ENCODE measurements around the gene MRPL58. TPM values are rescaled to one million over a fixed set of nuclear protein-coding genes. Genes with fewer than 3 reads are reported as not detected.
A peak's percentile ranks its signal among the peaks of the same experiment; 100 is the strongest.
"Not testable (repeated sequence)": the region's sequence is repeated elsewhere in the genome, so short reads cannot be mapped to it uniquely, and the experiment has no call there.

MRPL58 gene
- polyA plus RNA-seq, 3 donors: 18.9 to 52.6 (median 44.4) TPM

DNA sequence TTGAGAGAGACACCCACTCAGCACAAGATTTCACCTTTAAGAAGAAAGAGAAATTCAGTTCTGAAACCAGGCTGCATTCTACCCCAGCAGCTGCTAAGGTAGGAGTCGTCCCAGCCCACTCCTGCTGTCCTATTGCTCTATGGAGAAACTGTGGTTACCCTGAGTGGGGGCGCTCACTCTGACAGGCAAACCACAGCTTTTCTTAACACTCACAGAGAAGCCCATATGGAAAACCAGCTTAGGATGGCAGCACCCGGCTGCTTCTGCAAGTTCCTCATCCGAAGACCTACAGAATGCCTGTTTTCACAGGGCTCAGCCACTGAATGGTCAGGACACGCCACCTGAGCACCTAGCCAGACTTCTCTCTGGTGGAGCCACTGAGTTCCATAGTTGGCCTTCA is 26.8 kb downstream of the MRPL58 start:
- Histone ChIP-seq H3K9ac (ENCODE audit: insufficient read depth, low read length, poor library complexity, severe bottlenecking) (no peak overlapping the region), H3K4me1 (ENCODE audit: control insufficient read depth in 1 of 2, insufficient read depth in 2 of 2, low read length in 2 of 2) (peaks cover 19 to 31% of the 10 kb centered on the region in 2 donors), H2AFZ (ENCODE audit: insufficient read depth, low read depth, low read length, poor library complexity, severe bottlenecking) (no peak overlapping the region), H4K20me1 (ENCODE audit: insufficient read depth, low read length) (peaks cover 8% of the 10 kb centered on the region), H3K36me3 (replicated peaks in 1 of 2; ENCODE audit: control insufficient read depth in 1 of 2, insufficient read depth in 2 of 2, low read length in 2 of 2) (peaks cover 37 to 44% of the 10 kb centered on the region in 2 donors), H3K27ac (ENCODE audit: low read depth in 1 of 2, low read length in 2 of 2) (no peak overlapping the region), H3K4me2 (replicated peaks; ENCODE audit: extremely low read depth, low read length, poor library complexity, severe bottlenecking) (no peak overlapping the region), H3K4me3 (replicated peaks in 1 of 3; ENCODE audit: low read depth in 2 of 3, low read length in 3 of 3) (no peak overlapping the region), H3K79me2 (ENCODE audit: insufficient read depth, low read length) (peaks cover 6% of the 10 kb centered on the region), H3K27me3 (ENCODE audit: control insufficient read depth in 2 of 2, insufficient read depth in 2 of 2, low read length in 2 of 2) (peaks cover 0 to 1% of the 10 kb centered on the region in 2 donors), H3K9me3 (replicated peaks in 1 of 2; ENCODE audit: control insufficient read depth in 1 of 2, insufficient read depth in 1 of 2, low read length in 2 of 2) (no peaks in the 10 kb centered on the region)
- no peak for DNase-seq
- Mint-ChIP-seq H3K4me3 (no peak overlapping the region), H3K4me1 (peaks cover 28% of the 10 kb centered on the region), H3K27ac (no peak overlapping the region), H3K27me3 (ENCODE audit: low read depth in 3 of 3) (peaks cover 9 to 13% (median 10%) of the 10 kb centered on the region in 3 donors), H3K36me3 (peaks cover 42 to 47% of the 10 kb centered on the region in 2 donors), H3K9me3 (peaks cover 0 to 4% (median 0%) of the 10 kb centered on the region in 7 donors)
- TF ChIP-seq, protein P1, sequence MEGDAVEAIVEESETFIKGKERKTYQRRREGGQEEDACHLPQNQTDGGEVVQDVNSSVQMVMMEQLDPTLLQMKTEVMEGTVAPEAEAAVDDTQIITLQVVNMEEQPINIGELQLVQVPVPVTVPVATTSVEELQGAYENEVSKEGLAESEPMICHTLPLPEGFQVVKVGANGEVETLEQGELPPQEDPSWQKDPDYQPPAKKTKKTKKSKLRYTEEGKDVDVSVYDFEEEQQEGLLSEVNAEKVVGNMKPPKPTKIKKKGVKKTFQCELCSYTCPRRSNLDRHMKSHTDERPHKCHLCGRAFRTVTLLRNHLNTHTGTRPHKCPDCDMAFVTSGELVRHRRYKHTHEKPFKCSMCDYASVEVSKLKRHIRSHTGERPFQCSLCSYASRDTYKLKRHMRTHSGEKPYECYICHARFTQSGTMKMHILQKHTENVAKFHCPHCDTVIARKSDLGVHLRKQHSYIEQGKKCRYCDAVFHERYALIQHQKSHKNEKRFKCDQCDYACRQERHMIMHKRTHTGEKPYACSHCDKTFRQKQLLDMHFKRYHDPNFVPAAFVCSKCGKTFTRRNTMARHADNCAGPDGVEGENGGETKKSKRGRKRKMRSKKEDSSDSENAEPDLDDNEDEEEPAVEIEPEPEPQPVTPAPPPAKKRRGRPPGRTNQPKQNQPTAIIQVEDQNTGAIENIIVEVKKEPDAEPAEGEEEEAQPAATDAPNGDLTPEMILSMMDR (IDR thresholded peaks at IDR 0.05): no peak
- 0% methylated on average over 1 of the region's 5 CpGs for WGBS (ENCODE audit: insufficient coverage)
- intact Hi-C loops (cut with micrococcal nuclease): loop anchor here in 1 of 2 donors (10.0 kb wide), 2 partner anchors 54 to 226 kb away; partner anchors contain the start of genes CDR2L, GGA3 and MRPS7

DNA sequence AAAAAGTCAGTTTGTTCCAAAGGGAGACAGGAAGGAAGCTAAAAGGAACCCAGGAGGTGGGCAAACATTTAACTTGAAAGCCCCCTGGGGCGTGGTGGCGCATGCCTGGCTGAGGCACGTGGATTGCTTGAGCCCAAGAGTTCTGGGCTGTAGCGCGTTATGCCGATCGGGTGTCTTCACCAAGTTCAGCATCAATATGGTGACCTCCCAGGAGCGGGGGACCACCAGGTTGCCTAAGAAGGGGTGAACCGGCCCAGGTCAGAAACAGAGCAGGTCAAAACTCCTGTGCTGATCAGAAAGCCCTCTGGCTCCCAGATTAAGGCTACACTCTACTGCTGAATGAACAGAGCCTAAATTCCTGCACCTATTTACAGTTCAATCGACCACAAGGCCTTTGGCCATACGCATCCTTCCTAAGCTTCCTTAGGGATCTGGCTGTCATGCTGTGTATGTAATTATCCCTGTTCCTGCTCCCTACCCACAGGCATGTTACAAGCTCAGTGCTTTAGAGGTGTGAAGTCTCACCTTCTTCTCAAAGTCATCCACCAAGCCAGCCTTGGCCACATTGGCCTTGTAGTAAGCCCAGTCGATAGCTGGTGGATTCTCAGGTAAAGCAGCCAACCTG is 29.3 kb downstream of the MRPL58 start:
- Histone ChIP-seq H3K4me3 (replicated peaks in 1 of 3; ENCODE audit: low read depth in 2 of 3, low read length in 3 of 3) (no peak overlapping the region), H3K4me2 (replicated peaks; ENCODE audit: extremely low read depth, low read length, poor library complexity, severe bottlenecking) (no peak overlapping the region), H2AFZ (ENCODE audit: insufficient read depth, low read depth, low read length, poor library complexity, severe bottlenecking) (no peak overlapping the region), H3K27ac (ENCODE audit: low read depth in 1 of 2, low read length in 2 of 2) (no peak overlapping the region), H3K9me3 (replicated peaks in 1 of 2; ENCODE audit: control insufficient read depth in 1 of 2, insufficient read depth in 1 of 2, low read length in 2 of 2) (no peaks in the 10 kb centered on the region), H3K79me2 (ENCODE audit: insufficient read depth, low read length) (peaks cover 26% of the 10 kb centered on the region), H3K27me3 (ENCODE audit: control insufficient read depth in 2 of 2, insufficient read depth in 2 of 2, low read length in 2 of 2) (no peaks in the 10 kb centered on the region), H3K4me1 (ENCODE audit: control insufficient read depth in 1 of 2, insufficient read depth in 2 of 2, low read length in 2 of 2) (peaks cover 6 to 16% of the 10 kb centered on the region in 2 donors), H4K20me1 (ENCODE audit: insufficient read depth, low read length) (peaks cover 12% of the 10 kb centered on the region), H3K36me3 (replicated peaks in 1 of 2; ENCODE audit: control insufficient read depth in 1 of 2, insufficient read depth in 2 of 2, low read length in 2 of 2) (peaks cover 37 to 44% of the 10 kb centered on the region in 2 donors), H3K9ac (ENCODE audit: insufficient read depth, low read length, poor library complexity, severe bottlenecking) (no peak overlapping the region)
- intact Hi-C loops (cut with micrococcal nuclease): no loop called here
- WGBS (ENCODE audit: insufficient coverage): 94% methylated on average over 8 of the region's 12 CpGs
- Mint-ChIP-seq H3K4me3 (no peak overlapping the region), H3K27me3 (ENCODE audit: low read depth in 3 of 3) (peaks cover 0 to 2% (median 0%) of the 10 kb centered on the region in 3 donors), H3K36me3 (peaks cover 42 to 47% of the 10 kb centered on the region in 2 donors), H3K4me1 (peaks cover 13% of the 10 kb centered on the region), H3K27ac (peak overlapping the region in 1 of 7 donors; percentile 41), H3K9me3 (peaks cover 0 to 2% (median 0%) of the 10 kb centered on the region in 7 donors)
- no peak for DNase-seq
- TF ChIP-seq, protein P1 (IDR thresholded peaks at IDR 0.05): no peak

DNA sequence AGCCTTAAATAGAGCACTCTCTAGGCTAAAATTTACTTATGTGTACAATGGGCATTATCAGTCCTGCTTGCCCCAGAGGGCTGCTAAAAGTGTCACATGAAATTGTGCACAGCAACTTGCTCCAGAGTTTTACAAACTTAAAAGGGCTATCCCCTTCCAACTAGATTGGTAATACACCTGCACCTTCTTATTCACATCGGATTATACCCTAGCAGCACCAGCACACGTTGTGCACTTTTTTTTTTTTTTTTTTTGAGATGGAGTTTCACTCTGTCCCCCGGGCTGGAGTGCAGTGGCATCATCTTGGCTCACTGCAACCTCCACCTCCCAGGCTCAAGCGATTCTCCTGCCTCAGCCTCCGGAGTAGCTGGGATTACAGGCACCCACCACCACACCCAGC is 31.3 kb downstream of the MRPL58 start:
- H3K4me3 ChIP-seq (replicated peaks in 1 of 3; ENCODE audit: low read depth in 2 of 3, low read length in 3 of 3); H3K27me3 ChIP-seq (ENCODE audit: control insufficient read depth in 2 of 2, insufficient read depth in 2 of 2, low read length in 2 of 2); H3K9me3 ChIP-seq (replicated peaks in 1 of 2; ENCODE audit: control insufficient read depth in 1 of 2, insufficient read depth in 1 of 2, low read length in 2 of 2); DNase-seq; H3K9me3 Mint-ChIP-seq; H3K9ac ChIP-seq (ENCODE audit: insufficient read depth, low read length, poor library complexity, severe bottlenecking); H3K4me2 ChIP-seq (replicated peaks; ENCODE audit: extremely low read depth, low read length, poor library complexity, severe bottlenecking); H3K4me3 Mint-ChIP-seq; H3K27me3 Mint-ChIP-seq (ENCODE audit: low read depth in 3 of 3); H3K27ac ChIP-seq (ENCODE audit: low read depth in 1 of 2, low read length in 2 of 2); intact Hi-C loops (cut with micrococcal nuclease); H2AFZ ChIP-seq (ENCODE audit: insufficient read depth, low read depth, low read length, poor library complexity, severe bottlenecking): not testable (repeated sequence)
- H3K36me3 ChIP-seq (replicated peaks in 1 of 2; ENCODE audit: control insufficient read depth in 1 of 2, insufficient read depth in 2 of 2, low read length in 2 of 2): peaks cover 33 to 36% of the 10 kb centered on the region in 2 donors
- H3K4me1 ChIP-seq (ENCODE audit: control insufficient read depth in 1 of 2, insufficient read depth in 2 of 2, low read length in 2 of 2): peaks cover 18 to 25% of the 10 kb centered on the region in 2 donors
- peaks cover 12% of the 10 kb centered on the region for H4K20me1 ChIP-seq (ENCODE audit: insufficient read depth, low read length)
- Mint-ChIP-seq H3K27ac (peak overlapping the region in 1 of 7 donors; percentile 46), H3K36me3 (peaks cover 32 to 39% of the 10 kb centered on the region in 2 donors), H3K4me1 (peaks cover 23% of the 10 kb centered on the region)
- peaks cover 37% of the 10 kb centered on the region for H3K79me2 ChIP-seq (ENCODE audit: insufficient read depth, low read length)
- WGBS (ENCODE audit: insufficient coverage): no CpG with 5 or more reads among the region's 5 CpGs
